ENCODE measurements around the gene NAV2. TPM values are rescaled to one million over a fixed set of nuclear protein-coding genes. Genes with fewer than 3 reads are reported as not detected.

The NAV2 gene
- polyA plus RNA-seq, 4 donors: 22.0 to 58.3 (median 35.5) TPM

DNA sequence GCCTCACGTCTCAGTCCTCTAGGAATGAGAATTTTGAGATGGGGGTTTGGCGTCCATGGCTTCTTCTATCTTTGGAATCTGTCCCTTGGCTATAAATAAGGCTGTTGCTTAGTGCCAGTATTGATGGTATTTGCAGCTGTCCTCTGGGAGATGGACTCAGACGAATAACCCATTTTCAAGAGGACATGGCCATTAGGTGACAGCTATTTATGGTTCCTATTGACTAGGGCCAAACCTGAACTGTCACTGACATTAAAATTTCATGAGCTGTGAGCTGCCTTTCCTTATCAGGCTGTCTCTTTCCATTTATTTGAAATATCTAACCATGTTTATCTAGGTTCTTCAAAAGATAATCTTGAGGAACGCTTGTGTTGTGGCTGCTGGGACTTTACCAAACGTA, 92.7 kb downstream of the NAV2 start:
- no peak for DNase-seq (ENCODE audit: low read depth in 4 of 4, low spot score in 3 of 4)

DNA sequence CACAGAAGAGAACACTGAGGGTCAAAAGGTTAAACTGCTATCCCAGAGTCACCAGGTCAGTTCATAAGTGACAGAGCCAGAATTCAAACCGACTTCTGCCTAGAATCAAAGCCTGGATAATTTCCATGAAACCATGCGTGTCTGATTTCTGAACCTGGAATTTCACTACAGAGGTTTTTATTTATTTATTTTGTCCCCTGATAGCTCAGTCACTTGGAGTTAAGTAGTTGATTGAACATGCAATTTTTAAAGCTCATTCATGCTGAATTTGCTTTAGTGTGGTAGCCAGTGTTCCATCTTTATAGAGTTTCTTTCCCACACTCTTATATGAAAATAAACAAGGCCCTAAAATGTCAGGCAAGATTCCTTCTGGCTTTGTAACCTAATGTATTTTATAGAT, 93.2 kb downstream of the NAV2 start:
- no peak for DNase-seq (ENCODE audit: low read depth in 4 of 4, low spot score in 3 of 4)

DNA sequence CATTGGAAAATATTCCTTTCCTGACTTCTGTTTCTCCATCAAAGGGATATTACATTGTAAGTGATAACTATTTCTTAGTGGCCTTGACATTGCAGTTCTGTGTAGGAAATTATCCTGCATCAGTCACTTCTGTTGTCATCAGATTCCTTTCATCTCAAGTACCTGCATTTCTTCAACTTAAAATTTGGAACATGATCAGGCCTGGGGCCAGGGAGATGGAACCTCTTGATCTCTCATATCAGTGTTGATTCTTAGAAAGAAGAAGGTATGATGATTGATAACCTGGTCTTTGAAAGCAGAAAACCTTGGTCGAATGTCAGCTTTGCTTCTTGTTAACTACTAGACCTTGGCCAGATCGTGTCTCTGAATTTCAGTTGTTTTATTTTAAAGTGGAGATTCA, 93.6 kb downstream of the NAV2 start:
- no peak for DNase-seq (ENCODE audit: low read depth in 4 of 4, low spot score in 3 of 4)

DNA sequence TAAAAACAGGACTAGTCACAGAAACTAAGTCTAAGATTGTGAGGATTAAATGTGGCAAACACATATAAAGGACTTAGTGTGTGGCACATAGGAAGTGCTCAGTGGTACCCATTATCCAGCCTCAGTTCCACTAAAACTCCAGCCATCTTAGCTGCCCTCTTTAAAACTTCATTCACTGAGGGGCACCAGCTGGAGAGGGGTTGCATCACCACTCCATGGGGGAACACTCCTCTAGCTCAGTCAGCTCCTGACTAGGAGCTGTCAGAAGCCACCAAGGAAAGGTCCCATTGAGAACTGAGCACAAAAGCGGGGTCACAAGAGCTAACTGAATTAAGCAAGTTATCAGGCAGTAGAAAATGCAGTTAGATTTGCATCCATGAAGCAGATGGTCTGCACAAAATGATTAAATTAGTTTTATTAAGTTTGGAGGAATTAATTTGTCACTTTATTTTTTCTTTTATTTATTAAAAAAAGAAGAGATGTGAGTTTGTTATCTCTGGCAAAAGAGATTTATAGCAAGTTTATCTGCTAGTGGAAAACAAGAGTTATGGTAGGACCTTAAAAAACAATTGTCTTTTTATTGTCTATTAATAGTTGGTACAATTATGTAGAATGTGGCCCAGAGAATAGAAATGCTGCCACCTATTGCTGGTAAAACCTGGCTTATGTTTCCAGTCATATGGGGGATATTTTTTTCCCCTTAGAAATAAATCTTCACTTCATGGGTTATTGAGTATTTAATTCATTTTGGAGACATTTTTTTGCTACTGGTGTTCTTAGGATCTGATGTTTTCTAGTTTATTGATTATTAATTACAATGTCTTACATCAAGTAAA, 95.7 kb downstream of the NAV2 start:
- no peak for DNase-seq (ENCODE audit: low read depth in 4 of 4, low spot score in 3 of 4)

DNA sequence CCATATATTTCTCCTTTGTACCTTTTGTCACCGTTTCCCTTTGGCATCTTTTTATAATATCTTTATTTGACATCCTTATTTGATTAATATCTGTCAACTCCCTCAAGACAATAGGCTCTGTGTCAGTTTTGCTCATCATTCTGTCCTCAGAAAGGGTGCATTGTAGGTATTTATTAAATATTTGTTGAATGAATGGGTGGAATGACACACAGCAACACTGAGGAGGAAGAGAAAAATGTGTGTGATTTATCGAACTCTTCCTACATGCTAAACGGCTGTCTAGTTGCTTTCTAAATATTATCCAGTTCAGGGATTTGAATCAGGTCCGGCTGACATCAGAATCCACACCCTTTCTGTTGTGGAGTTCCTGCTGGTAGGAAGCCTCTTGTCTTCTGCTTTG, 98.2 kb downstream of the NAV2 start:
- no peak for DNase-seq (ENCODE audit: low read depth in 4 of 4, low spot score in 3 of 4)

DNA sequence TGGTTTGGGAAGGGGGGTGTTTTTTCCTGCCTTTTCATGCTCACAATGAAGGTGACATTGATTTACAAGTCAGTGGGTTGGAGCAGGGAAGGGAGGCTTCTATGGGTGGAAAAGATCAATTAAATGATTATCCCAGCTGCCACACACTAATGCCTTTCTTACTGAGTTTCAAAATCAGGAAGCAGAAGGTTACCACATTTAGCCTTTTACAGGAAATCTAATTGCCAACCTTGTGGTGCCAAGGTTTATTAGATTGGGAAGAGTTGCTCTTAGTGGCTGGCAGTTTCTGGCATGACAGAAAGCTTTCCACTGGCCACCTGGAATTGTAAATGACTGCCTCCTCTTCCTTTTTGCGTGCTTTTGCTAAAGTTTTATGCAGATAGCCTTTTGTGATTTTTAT, 98.7 kb downstream of the NAV2 start:
- DNase-seq (ENCODE audit: low read depth in 4 of 4, low spot score in 3 of 4): no peak

DNA sequence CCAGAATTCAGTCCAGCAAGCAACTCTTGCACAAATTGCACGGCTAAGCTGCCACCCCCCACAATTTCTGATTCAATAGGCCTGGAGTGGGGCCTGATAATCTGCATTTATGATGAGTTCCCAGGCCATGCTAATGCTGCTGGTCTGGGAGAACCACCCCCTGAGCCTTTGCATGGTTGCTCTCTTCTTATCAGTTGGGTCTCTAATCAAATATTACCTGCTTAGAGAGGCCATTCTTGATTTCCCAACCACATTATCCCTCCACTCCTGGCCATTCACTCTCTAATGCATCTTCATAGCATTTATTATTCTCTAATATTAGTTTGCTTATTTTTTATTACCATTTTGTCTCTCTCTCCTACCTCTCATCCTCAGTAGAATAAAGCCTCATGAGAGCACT, 99.5 kb downstream of the NAV2 start:
- DNase-seq (ENCODE audit: low read depth in 4 of 4, low spot score in 3 of 4): no peak

DNA sequence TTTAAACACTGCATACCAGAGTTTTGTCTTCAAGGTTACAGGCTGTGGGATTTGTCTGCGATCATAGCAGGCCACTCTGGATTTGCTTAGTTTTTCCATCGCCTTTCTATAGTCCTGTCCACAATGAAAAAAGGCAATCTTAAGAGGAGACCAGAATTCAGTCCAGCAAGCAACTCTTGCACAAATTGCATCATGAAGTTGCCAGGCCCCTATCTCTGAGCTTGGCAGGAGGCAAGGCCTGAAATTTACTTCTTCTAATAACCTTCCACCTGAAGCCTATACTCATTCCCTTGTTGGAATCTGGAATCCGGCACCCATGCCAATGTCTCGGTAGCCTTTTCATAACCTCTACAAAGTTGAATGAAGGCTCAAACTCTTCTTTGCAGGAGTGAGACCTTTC, 100.1 kb downstream of the NAV2 start:
- DNase-seq (ENCODE audit: low read depth in 4 of 4, low spot score in 3 of 4): no peak

DNA sequence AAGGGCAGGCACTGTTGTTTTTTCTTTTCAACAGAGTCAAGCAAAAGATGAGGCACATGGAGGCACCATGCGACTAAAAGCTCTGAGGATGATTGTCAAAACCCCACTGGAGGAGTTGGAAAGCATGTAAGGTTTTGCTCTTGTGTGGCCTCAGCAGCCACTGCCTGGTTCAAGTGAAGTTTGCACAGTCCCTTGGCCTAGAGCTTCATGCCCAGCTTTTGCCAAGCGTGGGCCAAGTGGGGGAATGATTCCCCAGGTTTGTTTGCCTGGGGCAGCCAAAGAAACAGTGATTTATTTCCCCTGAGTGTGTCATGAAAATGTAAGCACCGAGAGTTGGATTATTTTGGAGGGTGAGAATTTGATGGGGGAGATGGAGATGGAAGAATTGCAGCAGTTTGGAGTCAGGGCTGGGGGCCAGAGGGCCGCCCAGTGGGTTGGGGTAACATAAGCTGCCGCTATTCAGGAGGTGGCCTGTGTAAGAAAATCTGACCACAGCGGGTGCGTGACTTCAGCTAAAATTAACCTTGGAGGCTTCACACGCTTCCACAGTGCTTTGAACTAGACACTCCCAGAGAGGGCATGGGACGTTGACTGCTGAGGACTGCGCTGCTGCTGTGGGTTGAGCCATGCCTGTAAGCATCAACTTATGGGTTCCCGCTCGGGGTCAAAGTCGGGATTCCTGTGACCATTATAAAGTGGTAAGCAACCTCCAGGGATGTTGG, 100.7 kb downstream of the NAV2 start:
- no peak for DNase-seq (ENCODE audit: low read depth in 4 of 4, low spot score in 3 of 4)

DNA sequence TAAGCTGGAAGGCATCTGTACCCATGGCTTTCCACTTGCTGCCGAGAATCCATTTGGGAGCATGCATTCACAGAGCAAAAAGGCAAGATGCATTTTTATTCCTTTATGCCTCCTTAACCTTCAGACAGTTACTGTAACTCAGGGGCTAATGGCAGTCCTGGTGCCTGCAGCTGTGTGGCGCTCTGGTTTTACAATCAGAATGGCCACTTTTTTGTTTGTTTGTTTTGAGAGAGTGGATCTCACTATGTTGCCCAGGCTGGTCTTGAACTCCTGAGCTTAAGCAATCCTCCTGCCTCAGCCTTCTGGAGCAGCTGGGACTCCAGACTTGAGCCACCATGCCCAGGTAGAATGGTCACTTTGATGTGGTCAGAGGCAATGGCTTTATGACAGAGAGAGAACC, 101.8 kb downstream of the NAV2 start:
- no peak for DNase-seq (ENCODE audit: low read depth in 4 of 4, low spot score in 3 of 4)

DNA sequence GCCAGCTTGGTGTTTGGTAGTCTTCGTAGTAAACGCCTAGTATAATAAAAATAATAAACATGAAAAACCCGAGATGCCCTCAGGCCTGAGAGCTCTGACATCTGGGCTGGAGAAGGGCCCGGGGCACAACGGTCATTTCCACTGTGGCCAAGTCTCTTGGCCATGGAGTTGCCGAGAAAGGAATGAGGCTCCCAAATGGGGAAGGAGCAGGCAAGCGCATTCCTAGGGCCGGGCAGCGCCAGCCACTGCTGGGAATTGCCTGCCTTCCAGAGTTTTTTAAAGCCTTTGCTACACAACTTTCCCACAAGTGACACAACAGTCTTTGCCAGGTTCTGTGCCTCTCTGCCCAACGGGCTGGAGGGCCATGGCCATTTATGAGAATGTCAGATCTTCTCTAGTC, 103.4 kb downstream of the NAV2 start:
- no peak for DNase-seq (ENCODE audit: low read depth in 4 of 4, low spot score in 3 of 4)

DNA sequence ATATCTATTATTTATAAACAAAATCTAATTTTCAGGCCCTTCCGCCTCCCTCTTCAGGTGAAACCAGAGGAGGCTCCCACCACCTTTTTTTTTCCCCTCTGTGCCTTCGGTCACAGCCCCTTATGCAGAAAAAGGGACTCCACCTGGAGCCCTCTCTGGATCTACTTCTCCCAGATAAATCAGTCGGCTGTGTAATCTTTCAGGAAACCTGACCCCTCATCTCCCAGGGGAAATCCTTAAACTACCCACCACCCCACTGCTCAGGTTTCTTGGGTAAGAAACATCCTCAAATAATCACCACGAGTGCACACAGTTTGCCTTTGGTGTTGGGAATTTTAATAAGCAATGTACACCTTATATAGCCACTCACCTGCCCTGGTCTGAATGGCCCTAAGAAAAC, 104.2 kb downstream of the NAV2 start:
- DNase-seq (ENCODE audit: low read depth in 4 of 4, low spot score in 3 of 4): no peak

DNA sequence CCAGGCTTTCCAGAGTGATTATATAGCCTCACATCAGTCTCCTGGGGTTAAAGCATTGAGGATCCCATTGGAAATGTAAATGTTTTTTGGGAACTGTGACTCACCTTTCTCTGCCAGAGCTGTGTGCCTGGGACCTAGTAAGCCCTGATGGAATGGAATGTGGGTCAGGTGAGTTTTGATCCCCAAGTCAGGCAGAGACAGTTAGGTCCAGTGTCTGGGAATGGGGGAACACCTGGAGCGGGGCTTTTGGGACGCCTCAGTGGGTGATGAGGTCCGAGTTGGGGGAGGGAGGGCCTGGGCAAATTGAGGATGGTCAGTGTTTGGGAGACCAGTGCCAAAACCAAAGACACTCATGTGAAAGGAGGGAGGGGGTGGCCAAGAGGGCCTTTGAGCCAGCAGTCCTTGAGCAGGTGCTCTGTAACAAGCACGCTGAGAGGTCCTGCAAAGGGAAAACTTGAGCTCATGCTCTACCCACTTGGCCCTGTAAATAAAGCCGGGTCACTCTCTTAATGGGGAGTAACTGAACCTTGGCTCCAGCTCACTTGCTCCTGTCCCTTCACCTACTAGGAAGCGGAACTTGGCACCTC, 104.7 kb downstream of the NAV2 start:
- no peak for DNase-seq (ENCODE audit: low read depth in 4 of 4, low spot score in 3 of 4)

DNA sequence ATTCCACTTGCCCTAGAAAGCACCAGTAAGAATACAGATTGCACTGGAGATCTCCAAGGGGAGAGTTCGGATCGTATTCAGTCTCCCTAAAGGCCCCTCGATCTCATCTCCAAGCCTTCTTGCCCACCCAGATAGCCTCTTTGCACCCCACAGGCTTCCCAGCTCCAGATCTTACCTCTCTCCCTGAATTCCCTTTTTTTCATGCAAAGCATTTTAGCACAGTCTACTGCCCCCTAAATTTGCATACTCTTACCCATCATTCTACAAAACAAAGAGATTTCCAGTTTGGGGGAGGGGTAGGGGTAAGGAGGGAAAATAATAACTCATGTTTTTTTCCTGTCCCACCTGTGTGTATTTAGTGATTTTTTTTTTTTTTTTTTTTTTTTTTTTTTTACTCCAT, 105.2 kb downstream of the NAV2 start:
- no peak for DNase-seq (ENCODE audit: low read depth in 4 of 4, low spot score in 3 of 4)

DNA sequence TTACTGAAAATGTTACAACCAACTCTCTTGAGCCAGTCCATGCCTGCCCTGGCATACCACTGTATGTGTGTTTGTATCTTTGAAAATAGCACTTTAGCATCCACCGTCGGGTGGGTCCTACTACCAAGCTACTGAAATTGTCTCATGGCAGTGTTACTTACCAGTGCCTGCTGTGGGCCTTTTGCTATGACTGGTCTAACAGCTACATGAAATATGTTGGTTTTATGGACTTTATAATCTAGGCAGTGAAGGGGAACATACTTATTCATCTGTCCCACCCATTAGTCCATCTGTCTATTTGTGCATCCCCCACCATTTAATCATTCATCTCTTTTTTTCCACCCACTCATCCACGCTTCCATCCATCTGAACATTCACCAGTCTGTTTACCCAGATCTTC, 106.0 kb downstream of the NAV2 start:
- DNase-seq (ENCODE audit: low read depth in 4 of 4, low spot score in 3 of 4): no peak

DNA sequence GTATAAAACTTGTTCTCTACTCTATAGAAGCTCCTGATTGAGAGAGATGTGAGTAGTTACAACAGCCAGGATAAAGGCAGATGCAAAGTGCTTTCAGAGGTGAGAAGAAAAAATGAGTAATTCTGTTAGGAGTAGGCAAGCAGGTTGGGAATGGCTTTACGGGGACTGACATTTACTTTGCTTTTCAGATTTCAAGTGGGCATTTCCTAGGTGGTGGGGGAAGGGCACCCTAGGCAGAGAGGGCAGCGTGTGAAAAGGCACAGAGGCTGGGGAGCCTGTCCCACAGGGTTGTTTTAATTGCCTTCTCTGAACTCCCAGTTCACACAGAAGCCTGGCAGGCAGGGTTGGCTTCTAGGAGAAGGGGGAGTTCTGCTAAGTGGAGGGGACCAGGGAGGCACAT, 106.5 kb downstream of the NAV2 start:
- DNase-seq (ENCODE audit: low read depth in 4 of 4, low spot score in 3 of 4): no peak

DNA sequence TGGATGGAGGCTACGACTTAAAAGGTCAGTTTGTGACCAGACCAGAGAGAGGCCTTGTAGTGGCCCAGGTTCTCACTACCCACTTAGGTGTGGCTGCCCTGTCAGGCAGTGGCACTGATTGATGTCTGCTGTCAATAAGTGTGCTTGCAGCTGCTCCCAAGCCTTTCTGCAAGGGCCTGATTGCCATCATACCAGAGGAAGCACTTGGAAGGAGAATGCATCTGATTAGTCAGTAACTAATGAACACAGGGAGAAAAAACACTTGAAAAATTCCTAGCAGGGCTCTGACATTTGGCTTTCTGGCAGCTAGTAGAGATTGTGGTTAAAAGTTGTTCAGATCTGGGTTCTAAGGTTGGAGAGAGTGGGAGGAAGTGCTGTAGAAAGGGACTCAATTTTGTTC, 107.5 kb downstream of the NAV2 start:
- DNase-seq (ENCODE audit: low read depth in 4 of 4, low spot score in 3 of 4): no peak

DNA sequence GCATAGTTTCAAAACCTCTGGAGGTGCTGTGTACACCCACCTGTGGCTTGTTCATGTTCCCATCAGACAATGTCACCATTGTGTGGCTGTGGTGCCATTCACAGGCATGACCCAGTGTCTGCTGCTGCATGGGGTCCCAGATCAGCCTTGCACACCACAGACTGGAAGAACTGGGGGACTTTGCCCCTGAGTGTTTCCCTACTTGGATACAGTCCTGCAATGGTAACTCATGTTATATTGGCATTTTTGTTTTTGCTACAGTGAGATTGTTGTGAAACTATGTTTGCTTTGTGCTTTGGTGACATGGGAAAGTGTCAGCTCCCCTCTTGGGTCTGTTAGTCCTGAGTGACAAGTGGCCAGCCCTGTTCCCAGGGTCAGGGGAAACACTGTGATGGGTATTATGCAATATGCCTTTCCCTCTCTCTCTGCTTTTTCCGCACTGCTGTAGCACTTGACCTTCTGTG, 108.8 kb downstream of the NAV2 start:
- DNase-seq (ENCODE audit: low read depth in 4 of 4, low spot score in 3 of 4): no peak

DNA sequence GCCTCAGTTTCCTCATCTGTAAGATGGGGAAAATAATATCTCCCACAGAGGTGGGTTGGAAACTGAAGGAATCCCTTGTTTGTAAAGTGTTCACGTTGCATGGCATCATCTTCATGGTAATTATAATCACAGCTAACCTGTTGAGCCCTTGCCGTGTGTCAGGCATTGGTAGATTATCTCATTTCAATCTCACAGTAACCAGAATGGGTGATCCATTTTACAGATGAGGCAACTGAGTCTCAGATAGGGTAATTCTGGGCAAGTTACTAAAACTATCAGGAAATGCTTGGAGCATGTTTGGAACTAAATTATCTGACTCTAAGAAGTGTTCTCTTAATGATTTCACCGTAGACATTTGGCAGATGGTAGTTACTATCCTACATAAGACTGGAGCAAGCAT, 109.4 kb downstream of the NAV2 start:
- no peak for DNase-seq (ENCODE audit: low read depth in 4 of 4, low spot score in 3 of 4)

DNA sequence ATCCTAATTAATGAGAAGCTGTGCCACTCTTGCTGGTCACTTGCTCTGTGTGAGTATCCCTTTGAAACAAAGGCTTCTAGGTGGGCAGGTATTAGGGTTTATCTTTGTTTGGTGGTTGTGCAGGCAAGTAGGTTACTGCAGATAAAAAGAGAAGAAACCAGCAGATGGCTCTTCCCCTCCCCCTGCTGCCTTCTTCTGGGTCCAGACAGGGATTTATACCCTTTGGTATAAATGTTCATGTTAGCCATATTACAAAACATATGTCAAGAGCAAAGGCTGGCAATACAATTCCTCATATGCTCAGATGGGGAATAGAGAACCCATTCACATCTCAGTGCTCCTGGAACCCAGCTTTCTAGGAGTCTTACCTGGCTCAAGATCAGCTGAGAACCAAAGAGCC, 109.9 kb downstream of the NAV2 start:
- no peak for DNase-seq (ENCODE audit: low read depth in 4 of 4, low spot score in 3 of 4)

DNA sequence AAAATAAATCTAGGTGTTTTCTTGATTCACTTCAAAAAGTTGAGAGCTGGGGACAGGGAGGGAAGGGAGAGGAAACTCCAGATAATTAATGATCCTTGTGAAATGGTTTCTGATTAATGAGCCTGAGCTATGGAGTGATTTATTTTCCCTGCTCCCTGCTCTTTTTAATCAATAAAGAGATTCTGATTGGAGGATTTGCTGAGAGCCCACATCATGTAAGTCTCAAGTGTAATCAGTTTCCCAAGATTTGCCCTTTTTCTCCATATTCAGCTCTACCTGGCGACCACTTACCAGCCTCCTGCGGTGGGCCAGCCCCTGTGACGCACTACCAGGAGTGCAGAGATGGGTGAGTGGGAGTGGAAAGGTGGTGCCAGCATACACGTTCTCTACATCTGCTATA, 114.0 kb downstream of the NAV2 start:
- no peak for DNase-seq (ENCODE audit: low read depth in 4 of 4, low spot score in 3 of 4)

Data from left renal pelvis (tissue), 4 donors.